ENCODE measurements around the gene SND1.
"Not testable (repeated sequence)": the region's sequence is repeated elsewhere in the genome, so short reads cannot be mapped to it uniquely, and the experiment has no call there.

SND1 gene

DNA sequence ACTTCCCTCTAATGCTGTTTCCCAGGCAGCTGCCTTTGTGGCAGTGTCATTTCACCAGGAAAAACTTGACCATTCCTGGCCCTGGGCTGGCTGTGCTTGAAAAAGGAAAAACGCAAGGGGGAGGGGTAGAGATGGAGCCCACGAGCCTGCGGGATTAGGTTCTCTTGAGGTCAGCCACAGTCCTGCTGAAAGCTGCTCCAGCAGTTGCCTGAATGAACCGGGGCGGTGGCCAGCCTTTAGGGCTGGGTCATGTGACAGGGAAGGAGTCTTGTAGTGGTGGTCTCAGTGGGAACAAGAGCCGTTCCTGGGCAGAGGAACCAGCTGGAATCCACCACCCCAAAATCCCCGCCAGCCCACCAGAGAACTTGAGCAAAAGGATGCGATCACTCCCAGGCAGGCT is 430.4 kb downstream of the SND1 start:
- no peak for DNase-seq

GRCh38 chr7:128084896-128085608 is 433.1 kb downstream of the SND1 start:
- no peak for DNase-seq

GRCh38 chr7:128090492-128090891 is 438.5 kb downstream of the SND1 start:
- DNase-seq, result no peak

DNA sequence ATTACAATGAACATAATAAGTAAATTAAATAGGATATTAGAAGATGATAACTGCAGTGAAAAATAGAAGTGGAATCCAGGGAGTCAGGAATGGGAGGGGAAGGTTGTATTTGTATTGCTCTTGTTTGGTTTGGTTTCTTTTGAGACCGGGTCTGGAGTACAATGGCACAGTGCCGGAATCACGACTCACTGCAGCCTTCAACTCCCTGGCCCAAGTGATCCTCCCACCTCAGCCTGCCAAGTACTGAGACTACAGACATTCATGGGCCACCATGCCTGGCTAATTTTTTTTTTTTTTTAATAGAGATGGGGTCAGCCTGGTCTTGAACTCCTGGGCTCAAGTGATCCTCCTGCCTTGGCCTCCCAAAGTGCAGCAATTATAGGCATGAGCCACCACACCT is 439.1 kb downstream of the SND1 start:
- DNase-seq, result no peak

DNA sequence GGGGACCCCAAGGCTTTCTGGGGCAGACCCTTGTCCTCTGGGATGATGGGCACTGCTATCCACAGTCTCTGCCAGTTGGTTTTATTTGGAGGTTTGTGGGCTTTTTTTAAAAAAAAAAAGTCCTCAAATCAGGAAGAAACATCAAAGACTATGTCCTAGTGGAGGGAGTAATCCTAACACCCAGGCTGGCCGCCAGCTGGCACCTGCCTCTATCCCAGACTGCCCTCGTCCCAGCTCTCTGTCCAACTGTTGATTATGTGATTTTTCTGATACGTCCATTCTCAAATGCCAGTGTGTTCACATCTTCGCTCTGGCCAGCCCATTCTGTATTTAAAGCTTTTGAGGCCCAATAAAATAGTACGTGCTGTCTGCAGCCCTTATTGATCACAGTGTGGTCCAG is 440.2 kb downstream of the SND1 start:
- DNase-seq, result no peak

DNA sequence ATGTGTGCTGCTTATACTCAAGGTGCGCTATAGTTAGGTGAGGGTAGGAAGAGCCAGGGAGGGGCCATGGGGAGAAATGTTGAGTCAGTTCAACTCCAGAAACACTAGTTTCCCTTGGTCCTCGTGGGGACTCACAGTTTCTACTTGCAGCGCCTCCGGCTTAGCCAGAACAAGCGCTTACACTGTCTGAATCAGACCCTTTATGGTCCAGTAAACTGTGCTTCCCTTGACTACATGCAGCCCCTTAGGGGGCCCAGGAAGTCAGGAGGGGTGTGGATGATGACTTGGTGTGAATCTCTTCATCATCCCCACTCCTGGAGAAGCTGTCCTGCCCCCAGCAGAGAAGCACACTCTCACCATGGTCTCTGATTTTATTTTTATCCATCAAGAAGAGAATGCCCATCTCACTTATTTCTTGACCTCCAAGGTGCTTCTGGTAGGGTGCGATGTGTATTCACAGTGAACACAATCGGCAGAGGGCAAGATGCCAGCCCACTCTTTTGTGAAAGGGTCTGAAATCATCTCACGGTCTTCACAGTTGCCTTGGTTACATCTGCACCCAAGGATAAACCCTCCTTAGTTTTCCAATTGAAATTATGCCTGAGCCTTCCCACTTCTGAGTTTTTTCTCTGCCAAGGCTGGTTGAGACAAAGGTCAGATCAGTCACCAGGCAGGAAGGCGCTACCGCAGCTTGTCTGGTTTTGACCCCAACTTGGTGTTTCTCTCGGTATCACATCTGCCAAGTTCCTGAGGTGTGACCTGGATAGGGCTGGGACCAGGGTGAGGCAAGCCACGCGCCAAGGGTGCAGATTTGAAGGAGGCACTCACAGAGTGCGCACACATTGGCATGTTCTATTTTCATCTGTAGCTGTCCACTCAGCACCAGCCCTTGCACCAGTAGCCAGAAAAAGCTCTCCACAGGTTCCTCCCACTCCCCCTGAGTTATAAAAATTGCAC is 441.9 kb downstream of the SND1 start:
- peak; percentile 35 for DNase-seq

DNA sequence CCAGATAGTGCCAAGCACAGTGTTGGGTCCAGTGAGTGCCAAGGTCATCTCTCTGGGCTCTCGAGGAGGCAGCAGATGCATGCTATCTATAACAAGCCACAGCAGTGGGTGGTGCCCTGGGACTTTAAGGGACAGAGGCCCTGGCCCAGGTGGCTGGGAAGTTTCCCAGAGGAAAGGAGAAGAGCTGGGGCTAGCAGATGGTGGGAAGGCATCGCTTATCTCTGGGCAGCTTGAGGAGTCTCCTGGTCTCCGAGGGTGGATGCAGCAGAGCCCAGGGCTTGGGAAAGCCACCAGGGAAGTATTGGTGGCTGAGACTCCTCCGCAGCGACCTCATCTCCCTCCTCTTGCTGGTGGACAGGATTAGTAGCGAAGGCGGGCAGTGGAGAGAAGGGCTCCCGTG is 442.7 kb downstream of the SND1 start:
- DNase-seq, result no peak

DNA sequence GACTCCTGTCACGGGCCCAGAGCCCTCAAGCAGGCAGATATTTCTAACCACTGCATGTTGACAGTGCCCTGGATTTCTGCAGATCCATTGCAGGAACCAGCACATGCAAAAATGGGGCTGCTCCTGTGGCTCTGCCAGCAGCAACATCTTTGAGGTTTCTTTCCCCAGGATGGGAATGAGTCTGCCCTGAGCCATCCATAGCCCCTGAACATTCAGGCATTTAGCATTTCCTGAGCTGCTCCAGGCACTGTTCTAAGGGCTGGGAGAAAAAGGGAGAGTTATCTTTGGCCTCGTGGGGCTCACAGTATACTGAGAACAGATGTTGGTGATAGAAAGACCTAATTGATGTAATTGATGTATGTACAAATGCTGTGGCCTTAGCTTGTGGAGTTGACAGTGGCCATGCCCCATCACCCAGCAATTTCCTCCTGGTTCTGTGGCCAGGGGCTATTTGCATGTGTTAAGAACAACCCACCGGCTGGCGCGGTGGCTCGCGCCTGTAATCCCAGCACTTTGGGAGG is 445.3 kb downstream of the SND1 start:
- no peak for DNase-seq

GRCh38 chr7:128098629-128099028 is 446.6 kb downstream of the SND1 start:
- no peak for DNase-seq

GRCh38 chr7:128099204-128099671 is 447.2 kb downstream of the SND1 start:
- no peak for DNase-seq

- no peak for DNase-seq
Measured at GRCh38 chr7:128100225-128100948, 448.4 kb downstream of the SND1 start.

- no peak for DNase-seq
Measured at GRCh38 chr7:128100949-128101713, 449.1 kb downstream of the SND1 start.

DNA sequence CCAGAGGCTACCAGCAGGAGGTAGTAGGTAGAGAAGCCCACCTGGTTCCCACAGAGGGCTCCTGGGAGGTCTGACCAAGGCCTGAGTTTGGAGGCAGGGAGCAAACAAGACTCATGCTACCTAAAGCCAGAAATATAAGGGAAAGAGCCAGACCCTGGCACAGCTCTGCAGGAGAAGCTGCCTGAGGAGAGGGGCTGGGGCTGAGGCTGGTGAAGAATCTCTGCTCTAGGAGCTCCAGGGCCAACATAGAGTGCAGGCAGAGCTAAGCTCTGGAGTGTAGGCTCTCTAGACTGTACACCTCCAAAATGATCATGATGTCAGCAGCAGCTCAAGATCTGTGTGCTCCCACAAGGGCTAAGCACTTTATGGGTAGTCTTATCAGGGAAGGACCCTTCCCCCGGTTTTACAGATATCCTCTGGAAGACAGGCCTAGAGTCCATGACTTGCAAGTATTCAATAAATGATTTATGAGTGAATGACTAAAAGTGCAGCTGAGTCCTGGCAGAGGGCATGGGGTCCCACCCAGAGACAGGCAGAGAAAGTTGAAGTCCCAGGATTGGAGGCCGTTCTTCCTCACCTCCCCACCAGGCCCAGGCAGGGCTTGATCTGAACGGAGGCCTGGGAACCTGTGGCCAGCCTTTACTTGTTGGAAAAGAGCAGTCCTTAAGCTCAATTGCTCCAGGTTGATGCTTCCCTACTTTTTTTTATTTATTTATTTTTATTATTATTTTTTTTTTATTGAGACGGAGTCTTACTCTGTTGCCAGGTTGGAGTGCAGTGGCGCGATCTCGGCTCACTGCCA is 450.7 kb downstream of the SND1 start:
- no peak for DNase-seq

DNA sequence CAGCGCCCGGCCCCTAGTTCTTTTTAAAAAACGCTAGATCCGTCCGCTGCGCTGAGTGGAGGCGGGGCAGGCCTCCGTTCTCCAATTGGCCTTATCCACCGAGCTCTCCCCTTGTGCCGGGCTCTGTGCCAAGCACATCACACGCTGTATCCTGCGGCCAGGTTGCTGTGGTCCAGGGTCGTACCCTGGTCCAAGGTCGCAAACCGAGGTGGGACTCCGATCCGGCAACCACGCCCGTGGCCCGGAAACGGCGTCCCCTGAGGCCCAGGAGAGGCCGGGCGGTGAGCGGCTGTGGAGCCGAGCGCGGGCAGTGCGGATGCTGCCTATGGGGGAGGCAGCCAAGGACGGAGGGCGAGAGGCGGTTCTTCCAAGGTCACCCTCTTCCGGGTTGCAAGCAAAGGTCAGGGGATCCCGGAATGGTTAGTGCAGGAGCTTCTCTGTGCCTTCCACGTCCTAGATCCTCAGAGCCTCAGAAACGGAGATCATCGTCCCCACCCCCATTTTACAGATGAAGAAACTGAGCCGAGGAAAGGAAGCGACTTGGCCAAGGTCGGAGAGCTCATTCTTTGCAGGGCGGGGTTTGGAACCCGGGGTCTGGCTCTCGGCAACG is 451.6 kb downstream of the SND1 start:
- peak; percentile 32 for DNase-seq

DNA sequence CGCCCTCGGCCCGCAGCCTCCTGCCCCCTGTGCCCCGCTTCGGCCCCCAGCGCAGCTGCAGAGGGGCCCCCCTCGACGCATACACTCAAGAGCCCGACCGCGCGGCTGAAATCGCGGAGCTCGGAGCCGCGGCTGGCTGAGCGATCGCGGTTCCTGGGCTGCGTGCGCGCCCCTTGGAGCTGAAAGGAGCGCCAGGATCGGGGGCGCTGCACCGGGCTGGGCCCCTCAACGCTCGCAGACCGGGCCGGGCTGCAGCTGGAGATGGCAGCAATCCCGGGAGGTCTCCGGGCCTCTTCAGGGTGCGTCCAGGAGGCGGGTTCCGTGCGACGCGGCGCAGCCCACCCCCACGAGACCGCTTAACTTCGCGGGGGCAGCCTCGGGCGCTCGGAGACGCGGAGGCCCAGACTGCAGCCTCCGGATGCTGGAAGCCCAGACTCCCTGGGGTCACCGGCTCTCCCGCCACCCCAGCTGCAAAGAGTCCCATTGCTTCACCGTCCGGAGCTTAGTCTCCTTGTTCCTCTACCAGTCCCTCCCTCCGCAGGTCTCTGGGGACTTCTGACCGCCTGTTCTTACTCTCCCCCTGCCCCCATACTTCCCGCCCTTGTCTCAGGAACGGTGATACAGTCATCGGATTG is 452.2 kb downstream of the SND1 start:
- DNase-seq, result no peak

DNA sequence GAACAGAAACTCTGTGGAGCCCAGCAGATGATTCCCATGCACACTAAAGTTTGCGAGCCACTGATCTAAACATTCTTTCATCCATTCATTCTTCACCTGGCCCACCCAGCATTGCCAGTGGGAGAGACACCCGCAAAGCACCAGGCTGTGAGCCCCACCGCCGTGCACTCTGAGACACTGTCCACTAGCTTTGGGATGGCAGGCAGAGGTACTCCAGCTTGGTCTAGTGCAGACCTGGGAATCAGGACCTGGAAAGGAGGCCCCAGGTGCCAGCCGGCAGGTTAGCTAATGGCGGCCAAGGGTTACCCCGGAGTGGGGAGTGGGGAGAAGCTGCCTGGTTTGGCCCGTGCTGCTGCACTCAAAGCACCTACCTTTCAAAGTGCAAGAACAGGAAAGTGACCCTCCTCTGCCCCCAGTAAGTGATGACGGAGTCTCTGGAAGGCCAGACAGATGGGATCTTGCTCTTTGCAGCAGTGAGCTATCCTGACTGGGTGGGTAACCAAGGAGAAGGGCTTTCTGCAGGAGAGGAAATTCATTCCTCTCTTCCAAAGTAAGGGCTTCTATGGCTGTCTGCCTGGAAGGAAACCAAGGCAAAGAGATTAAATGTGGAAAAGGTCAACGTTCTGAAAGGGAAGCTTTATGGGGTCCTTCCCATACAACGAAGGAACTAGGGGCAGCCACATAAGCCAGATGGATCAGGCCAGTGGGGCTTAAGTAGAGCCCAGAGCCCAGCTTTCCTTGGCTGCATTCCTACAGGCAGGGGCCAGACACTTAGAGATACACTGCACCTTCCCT is 453.4 kb downstream of the SND1 start:
- no peak for DNase-seq

DNA sequence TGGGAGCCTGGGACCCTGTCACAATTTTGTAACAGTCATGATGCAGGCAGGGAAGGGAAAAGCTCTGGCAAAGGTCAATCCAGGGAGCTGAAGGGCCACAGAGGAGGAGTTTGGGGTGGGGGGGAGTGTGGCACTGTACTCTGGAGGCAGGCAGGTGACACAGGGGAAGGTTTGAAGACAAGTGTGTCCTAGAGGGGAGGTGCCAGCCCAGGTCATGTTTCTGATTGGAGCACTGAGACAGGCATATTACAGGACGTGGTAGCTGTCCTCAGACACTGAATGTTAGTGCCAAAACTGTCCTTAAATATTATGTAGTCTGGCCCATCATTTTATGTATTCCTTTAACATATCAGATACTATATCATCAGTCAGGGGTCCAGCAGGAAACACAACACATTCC is 454.8 kb downstream of the SND1 start:
- DNase-seq, result no peak

DNA sequence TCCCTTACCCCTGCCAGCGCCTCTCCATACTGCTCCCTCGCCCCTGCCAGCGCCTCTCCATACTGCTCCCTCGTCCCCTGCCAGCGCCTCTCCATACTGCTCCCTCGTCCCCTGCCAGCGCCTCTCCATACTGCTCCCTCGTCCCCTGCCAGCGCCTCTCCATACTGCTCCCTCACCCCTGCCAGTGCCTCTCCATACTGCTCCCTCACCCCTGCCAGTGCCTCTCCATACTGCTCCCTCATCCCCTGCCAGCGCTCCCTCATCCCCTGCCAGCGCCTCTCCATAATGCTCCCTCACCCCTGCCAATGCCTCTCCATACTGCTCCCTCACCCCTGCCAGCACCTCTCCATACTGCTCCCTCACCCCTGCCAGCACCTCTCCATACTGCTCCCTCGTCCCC is 455.5 kb downstream of the SND1 start:
- not testable (repeated sequence) for DNase-seq

DNA sequence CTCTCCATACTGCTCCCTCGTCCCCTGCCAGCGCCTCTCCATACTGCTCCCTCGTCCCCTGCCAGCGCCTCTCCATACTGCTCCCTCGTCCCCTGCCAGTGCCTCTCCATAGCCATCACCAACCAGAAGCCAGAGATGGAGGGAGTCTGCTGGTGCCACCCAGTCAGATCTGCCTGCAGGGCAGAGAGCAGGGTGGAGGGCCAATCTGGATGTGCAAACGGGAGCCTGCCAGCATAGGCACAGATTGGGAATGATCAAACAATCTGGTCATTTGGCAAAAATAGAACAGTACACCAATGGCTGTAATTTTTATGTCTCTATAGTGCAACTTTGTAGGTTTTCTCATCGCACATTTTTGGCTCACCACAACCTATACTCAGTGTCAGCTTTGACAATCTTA is 456.1 kb downstream of the SND1 start:
- DNase-seq, result no peak

All from NCI-H2029 (cell line).